Gastroesophageal sphincter (tissue), 3 donors: ENCODE measurements around the gene DZIP1L.

Experiments used
- POLR2A ChIP-seq, 2 donors: fragments of 450-650 bp; IDR thresholded peaks; one replicate each; pipeline ENCODE4 v1.6.1; 2017; ENCODE audit warnings: antibody characterized with exemption in 2 of 2, mild to moderate bottlenecking in 2 of 2, moderate library complexity in 1 of 2
- TF ChIP-seq, protein P1 (sequence below), 4 experiments: fragments of 200-600 bp in 2 of 4; fragments of 450-650 bp in 2 of 4; sonication (generic) in 1 of 4; IDR thresholded peaks; one replicate each; pipeline ENCODE4 v1.5.1; 2017 to 2019; ENCODE audit warnings: antibody characterized with exemption in 4 of 4, mild to moderate bottlenecking in 2 of 4, moderate library complexity in 2 of 4

DNA sequence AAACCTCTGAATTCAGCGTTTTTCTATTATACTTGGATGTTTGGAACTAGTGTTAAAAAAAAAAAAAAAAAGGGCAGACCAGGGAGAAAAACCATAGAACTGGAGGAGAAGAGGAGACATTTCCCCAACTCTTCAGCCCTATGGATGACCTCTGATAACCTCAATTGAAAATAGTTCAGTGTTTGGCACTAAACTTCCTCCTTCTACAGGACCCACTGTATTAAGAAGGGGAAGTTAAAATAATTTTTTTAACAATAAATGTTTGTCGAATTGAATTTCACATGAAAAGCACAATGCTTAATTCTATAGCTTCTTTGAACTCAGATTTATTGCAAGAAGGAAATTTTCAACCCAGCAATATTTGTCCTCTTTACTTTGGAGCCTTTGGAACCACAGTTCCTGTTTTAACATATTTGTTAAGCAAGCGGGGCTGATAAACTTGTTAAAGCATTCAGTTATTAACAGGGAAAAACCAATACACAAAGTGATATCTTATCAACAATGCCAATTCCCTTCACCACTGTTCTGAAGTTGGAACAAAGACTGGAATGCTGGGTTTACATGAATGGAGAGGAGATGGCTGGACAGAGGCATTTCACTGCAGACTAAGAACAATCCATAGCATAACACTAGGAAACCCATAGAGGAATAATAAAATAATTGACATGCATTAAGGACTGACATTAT is 19.9 kb upstream of the DZIP1L start:
- no peak for TF ChIP-seq POLR2A (IDR thresholded peaks at IDR 0.05)
- TF ChIP-seq, protein P1, sequence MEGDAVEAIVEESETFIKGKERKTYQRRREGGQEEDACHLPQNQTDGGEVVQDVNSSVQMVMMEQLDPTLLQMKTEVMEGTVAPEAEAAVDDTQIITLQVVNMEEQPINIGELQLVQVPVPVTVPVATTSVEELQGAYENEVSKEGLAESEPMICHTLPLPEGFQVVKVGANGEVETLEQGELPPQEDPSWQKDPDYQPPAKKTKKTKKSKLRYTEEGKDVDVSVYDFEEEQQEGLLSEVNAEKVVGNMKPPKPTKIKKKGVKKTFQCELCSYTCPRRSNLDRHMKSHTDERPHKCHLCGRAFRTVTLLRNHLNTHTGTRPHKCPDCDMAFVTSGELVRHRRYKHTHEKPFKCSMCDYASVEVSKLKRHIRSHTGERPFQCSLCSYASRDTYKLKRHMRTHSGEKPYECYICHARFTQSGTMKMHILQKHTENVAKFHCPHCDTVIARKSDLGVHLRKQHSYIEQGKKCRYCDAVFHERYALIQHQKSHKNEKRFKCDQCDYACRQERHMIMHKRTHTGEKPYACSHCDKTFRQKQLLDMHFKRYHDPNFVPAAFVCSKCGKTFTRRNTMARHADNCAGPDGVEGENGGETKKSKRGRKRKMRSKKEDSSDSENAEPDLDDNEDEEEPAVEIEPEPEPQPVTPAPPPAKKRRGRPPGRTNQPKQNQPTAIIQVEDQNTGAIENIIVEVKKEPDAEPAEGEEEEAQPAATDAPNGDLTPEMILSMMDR (IDR thresholded peaks at IDR 0.05) = no peak
